ENCODE data around the gene PATJ. TPM values are rescaled to one million over a fixed set of nuclear protein-coding genes. Genes with fewer than 3 reads are reported as not detected.

Gene PATJ
- total and polyA plus RNA-seq, 2 of the 13 experiments (the other 11 are each of a cell fraction or from before 2014, with no cell fraction given) = 6.2 to 16.8 TPM

- intact Hi-C loops (cut with micrococcal nuclease; ENCODE audit: unreplicated experiment) (no loop called here), in situ Hi-C loops (cut with HindIII; ENCODE audit: extremely low pct_ligation_motif_present, low pct_unique_long_range_greater_than_20kb) (no loop called here)
- WGBS (ENCODE audit: low lambda C conversion rate) = 0% methylated on average over 1 of the region's 1 CpG
- no peaks in the 10 kb centered on the region for H3K27me3 ChIP-seq (ENCODE audit: control insufficient read depth in 1 of 2, insufficient read depth in 2 of 2, low read length in 2 of 2)
- H3K79me2 ChIP-seq (ENCODE audit: insufficient read depth, low read length) = no peaks in the 10 kb centered on the region
- H2AFZ ChIP-seq (ENCODE audit: low read length) = no peak overlapping the region
- no peak overlapping the region for H3K9ac ChIP-seq (ENCODE audit: insufficient read depth, low read depth, low read length)
- peaks cover 8% of the 10 kb centered on the region for H3K4me1 ChIP-seq (ENCODE audit: insufficient read depth, low read length)
- ChIA-PET CTCF (ENCODE audit: low intra/inter-chr PET ratio, low total read pairs) (interaction anchor here (0.9 to 2.0 kb wide), 2 partner anchors 62 to 263 kb away, joined by 3 to 8 read pairs; no protein-coding TSS in a partner anchor), POLR2A (no interaction called here)
- no peak overlapping the region for H3K27ac ChIP-seq (ENCODE audit: extremely low read length, insufficient read depth, low read length)
- no peak overlapping the region for H3K4me3 ChIP-seq (replicated peaks in 1 of 3; ENCODE audit: insufficient read depth in 1 of 3, low read depth in 2 of 3, low read length in 3 of 3)
- no peaks in the 10 kb centered on the region for H3K36me3 ChIP-seq (replicated peaks in 1 of 2; ENCODE audit: control insufficient read depth in 1 of 2, insufficient read depth in 2 of 2, low read length in 2 of 2)
- ATAC-seq = peak; percentile 66
- DNase-seq (ENCODE audit: low spot score) = peak; percentile 39
- no TSS peak for BruUV-seq (replicated peaks)
- no peaks in the 10 kb centered on the region for H3K9me3 ChIP-seq (ENCODE audit: low read length)
- FAIRE-seq = peak; percentile 77
- no peak overlapping the region for H3K4me2 ChIP-seq (ENCODE audit: low read depth, low read length)
- TF ChIP-seq ZNF543 (CRISPR knock-in tag; IDR thresholded peaks at IDR 0.05) = no peak
- TF ChIP-seq ZNF383 (CRISPR knock-in tag; IDR thresholded peaks at IDR 0.05; ENCODE audit: borderline replicate concordance) = no peak
- TF ChIP-seq TARDBP (CRISPR knock-in tag; IDR thresholded peaks at IDR 0.05) = no peak
- peak; percentile 61 for TF ChIP-seq CTCF (CRISPR knock-in tag; IDR thresholded peaks at IDR 0.05)
- no peak for TF ChIP-seq MLX (CRISPR knock-in tag; IDR thresholded peaks at IDR 0.05)
- TF ChIP-seq STAG1 (CRISPR knock-in tag; IDR thresholded peaks at IDR 0.05) = peak; percentile 52
- TF ChIP-seq RAD21 (CRISPR knock-in tag; IDR thresholded peaks at IDR 0.05) = peak; percentile 30; the same call in 1 of the 2 replicates
- H4K20me1 ChIP-seq (ENCODE audit: insufficient read depth, low read length) = no peaks in the 10 kb centered on the region
Observed at GRCh38 chr1:62144238-62144831, 402.1 kb downstream of the PATJ start.
